Thymus (tissue), 11 donors: ENCODE measurements around the gene OSBPL1A. TPM values are rescaled to one million over a fixed set of nuclear protein-coding genes. Genes with fewer than 3 reads are reported as not detected.

ENCODE experiments used
- DNase-seq, 9 donors: peaks; one replicate each; pipeline ENCODE4 v3.0.0-alpha.2; 2013; ENCODE audit warnings: low spot score in 9 of 9, low read depth in 6 of 9, missing footprints in 1 of 9
- H3K27ac ChIP-seq, 2 donors: one replicate each; pipeline ENCODE4 v1.5.1; 2013; ENCODE audit warnings: control low read depth in 1 of 2, low read depth in 1 of 2, low read length in 1 of 2, mild to moderate bottlenecking in 1 of 2, moderate library complexity in 1 of 2
- H3K27me3 ChIP-seq, 2 donors: one replicate each; pipeline ENCODE4 v1.5.1; 2013; ENCODE audit warnings: low read length in 1 of 2; ENCODE audit not compliant: control insufficient read depth in 2 of 2, insufficient read depth in 1 of 2
- H3K36me3 ChIP-seq, 2 donors: one replicate each; pipeline ENCODE4 v1.5.1; 2013; ENCODE audit warnings: low read length in 1 of 2, mild to moderate bottlenecking in 1 of 2, moderate library complexity in 1 of 2; ENCODE audit not compliant: control insufficient read depth in 2 of 2, insufficient read depth in 2 of 2
- H3K4me1 ChIP-seq, 2 donors: one replicate each; pipeline ENCODE4 v1.5.1; 2013; ENCODE audit warnings: low read length in 2 of 2; ENCODE audit not compliant: control insufficient read depth in 2 of 2, insufficient read depth in 2 of 2
- H3K4me3 ChIP-seq, 2 donors: one replicate each; pipeline ENCODE4 v1.5.1; 2013; ENCODE audit warnings: low read length in 2 of 2, control low read depth in 1 of 2, mild to moderate bottlenecking in 1 of 2
- H3K9me3 ChIP-seq, 2 donors: one replicate each; pipeline ENCODE4 v1.5.1; 2013; ENCODE audit warnings: low read length in 1 of 2, mild to moderate bottlenecking in 1 of 2; ENCODE audit not compliant: control insufficient read depth in 2 of 2, insufficient read depth in 1 of 2
- WGBS: extraction: QIAGEN DNeasy Blood & Tissue Kit; methylation state at CpG from one replicate; pipeline ENCODE4 v1.1.7; 2013; 5-methylcytosine and 5-hydroxymethylcytosine counted together
- polyA plus RNA-seq: library from polyadenylated mRNA; stranded (reverse); fragments of 200-250 nt; gene quantifications from one replicate; pipeline ENCODE4 v1.2.3, GENCODE V29; 2013
- total RNA-seq: library from RNA; stranded (reverse); fragments of 120-200 nt; gene quantifications from one replicate; pipeline ENCODE4 v1.2.4, GENCODE V29; 2013
- donor health status: healthy.

OSBPL1A gene
- total and polyA plus RNA-seq, 2 donors: 10.7 to 21.0 TPM

GRCh38 chr18:24296276-24296675, 101.3 kb downstream of the OSBPL1A start:
- Histone ChIP-seq H3K27ac (no peak overlapping the region), H3K9me3 (no peaks in the 10 kb centered on the region), H3K36me3 (no peaks in the 10 kb centered on the region), H3K4me1 (no peaks in the 10 kb centered on the region), H3K27me3 (no peaks in the 10 kb centered on the region), H3K4me3 (no peak overlapping the region)
- DNase-seq: no peak
- WGBS: 54% methylated on average over 3 of the region's 3 CpGs

- DNase-seq: no peak
- 97% methylated on average over 12 of the region's 12 CpGs for WGBS
- H3K27ac ChIP-seq: no peak overlapping the region
- no peaks in the 10 kb centered on the region for H3K36me3 ChIP-seq
- no peak overlapping the region for H3K4me3 ChIP-seq
- H3K27me3 ChIP-seq: no peaks in the 10 kb centered on the region
- no peaks in the 10 kb centered on the region for H3K9me3 ChIP-seq
- no peaks in the 10 kb centered on the region for H3K4me1 ChIP-seq
Measured at GRCh38 chr18:24293254-24293653, 104.4 kb downstream of the OSBPL1A start.

- no peaks in the 10 kb centered on the region for H3K36me3 ChIP-seq
- WGBS: 98% methylated on average over 3 of the region's 3 CpGs
Measured at GRCh38 chr18:24278591-24278990, 119.0 kb downstream of the OSBPL1A start.

GRCh38 chr18:24277516-24278195, 120.0 kb downstream of the OSBPL1A start:
- DNase-seq: no peak
- no peak overlapping the region for H3K27ac ChIP-seq
- no peaks in the 10 kb centered on the region for H3K27me3 ChIP-seq
- H3K4me1 ChIP-seq: no peaks in the 10 kb centered on the region
- no peaks in the 10 kb centered on the region for H3K9me3 ChIP-seq
- no peaks in the 10 kb centered on the region for H3K36me3 ChIP-seq
- WGBS: 96% methylated on average over 4 of the region's 4 CpGs
- H3K4me3 ChIP-seq: no peak overlapping the region

More at GRCh38 chr18:24278591-24278990, 119.0 kb downstream of the OSBPL1A start:
- Histone ChIP-seq H3K27ac (no peak overlapping the region), H3K4me3 (no peak overlapping the region), H3K27me3 (no peaks in the 10 kb centered on the region), H3K4me1 (no peaks in the 10 kb centered on the region), H3K9me3 (no peaks in the 10 kb centered on the region)
- DNase-seq: no peak

GRCh38 chr18:24276994-24277393, 120.6 kb downstream of the OSBPL1A start:
- Histone ChIP-seq H3K4me1 (no peaks in the 10 kb centered on the region), H3K27ac (no peak overlapping the region), H3K9me3 (no peaks in the 10 kb centered on the region), H3K27me3 (peaks cover 0 to 4% of the 10 kb centered on the region in 2 donors), H3K36me3 (no peaks in the 10 kb centered on the region), H3K4me3 (no peak overlapping the region)
- DNase-seq: no peak

GRCh38 chr18:24274837-24275236, 122.8 kb downstream of the OSBPL1A start:
- H3K27ac ChIP-seq: no peak overlapping the region
- no peak overlapping the region for H3K4me3 ChIP-seq
- H3K4me1 ChIP-seq: peaks cover 0 to 5% of the 10 kb centered on the region in 2 donors
- WGBS: 93% methylated on average over 3 of the region's 3 CpGs
- no peak for DNase-seq
- H3K27me3 ChIP-seq: peaks cover 11 to 15% of the 10 kb centered on the region in 2 donors
- no peaks in the 10 kb centered on the region for H3K36me3 ChIP-seq
- peaks cover 0 to 2% of the 10 kb centered on the region in 2 donors for H3K9me3 ChIP-seq

GRCh38 chr18:24273596-24273995, 124.0 kb downstream of the OSBPL1A start:
- Histone ChIP-seq H3K9me3 (peaks cover 0 to 2% of the 10 kb centered on the region in 2 donors), H3K4me1 (peaks cover 0 to 5% of the 10 kb centered on the region in 2 donors), H3K36me3 (no peaks in the 10 kb centered on the region), H3K27me3 (peaks cover 11 to 15% of the 10 kb centered on the region in 2 donors), H3K27ac (no peak overlapping the region), H3K4me3 (no peak overlapping the region)
- DNase-seq: no peak
- WGBS: 97% methylated on average over 2 of the region's 2 CpGs

GRCh38 chr18:24272229-24272525, 125.4 kb downstream of the OSBPL1A start:
- Histone ChIP-seq H3K27ac (no peak overlapping the region), H3K36me3 (no peaks in the 10 kb centered on the region), H3K4me3 (peak overlapping the region; percentile 23 to 44), H3K4me1 (peaks cover 0 to 5% of the 10 kb centered on the region in 2 donors), H3K9me3 (peaks cover 0 to 2% of the 10 kb centered on the region in 2 donors), H3K27me3 (peaks cover 11 to 15% of the 10 kb centered on the region in 2 donors)
- no peak for DNase-seq
- WGBS: 22% methylated on average over 9 of the region's 9 CpGs

GRCh38 chr18:24271381-24272228, 126.0 kb downstream of the OSBPL1A start:
- Histone ChIP-seq H3K36me3 (no peaks in the 10 kb centered on the region), H3K9me3 (peaks cover 0 to 2% of the 10 kb centered on the region in 2 donors), H3K27ac (peak overlapping the region; percentile 7 to 27), H3K27me3 (peaks cover 11 to 15% of the 10 kb centered on the region in 2 donors), H3K4me1 (peaks cover 0 to 5% of the 10 kb centered on the region in 2 donors), H3K4me3 (peak overlapping the region; percentile 37 to 44)
- WGBS: 3% methylated on average over 96 of the region's 96 CpGs
- DNase-seq: peak in 7 of 9 donors; percentile 12 to 68 (median 31)
